Spleen (tissue), 11 donors: ENCODE measurements around the gene ZNF263. TPM values are rescaled to one million over a fixed set of nuclear protein-coding genes. Genes with fewer than 3 reads are reported as not detected.
"Not testable (repeated sequence)": the region's sequence is repeated elsewhere in the genome, so short reads cannot be mapped to it uniquely, and the experiment has no call there.

Source experiments
- DNase-seq: peaks from one replicate; pipeline ENCODE4 v3.0.0-alpha.2; 2020
- H3K27ac ChIP-seq, 8 donors: fragments of 200-600 bp; sonication (generic) in 7 of 8; 1 replicate in 4 of 8; 2 replicates in 4 of 8; pipeline versions ENCODE4 v1.5.0 to v1.8.0; 2016 to 2021; ENCODE audit warnings: inconsistent platforms in 4 of 8, mild to moderate bottlenecking in 4 of 8, moderate library complexity in 1 of 8
- H3K27me3 ChIP-seq, 7 donors: fragments of 200-600 bp; sonication (generic) in 6 of 7; replicated peaks in 1 of 7; 1 replicate in 4 of 7; 2 replicates in 3 of 7; pipeline versions ENCODE4 v1.5.0 to v1.8.0; 2016 to 2021; ENCODE audit warnings: inconsistent platforms in 3 of 7, mild to moderate bottlenecking in 1 of 7
- H3K36me3 ChIP-seq, 6 donors: fragments of 200-600 bp; sonication (generic) in 5 of 6; 1 replicate in 4 of 6; 2 replicates in 2 of 6; pipeline versions ENCODE4 v1.5.0 to v1.8.0; 2016 to 2021; ENCODE audit warnings: inconsistent platforms in 2 of 6
- H3K4me1 ChIP-seq, 6 donors: fragments of 200-600 bp; sonication (generic) in 5 of 6; 1 replicate in 3 of 6; 2 replicates in 3 of 6; pipeline versions ENCODE4 v1.5.0 to v1.8.0; 2016 to 2021; ENCODE audit warnings: inconsistent platforms in 3 of 6
- H3K4me3 ChIP-seq, 8 donors: fragments of 200-600 bp; sonication (generic) in 7 of 8; 1 replicate in 4 of 8; 2 replicates in 4 of 8; pipeline versions ENCODE4 v1.5.0 to v1.8.0; 2016 to 2021; ENCODE audit warnings: inconsistent platforms in 4 of 8, mild to moderate bottlenecking in 4 of 8, moderate library complexity in 2 of 8
- H3K9me3 ChIP-seq, 8 donors: fragments of 200-600 bp; sonication (generic) in 7 of 8; 1 replicate in 4 of 8; 2 replicates in 4 of 8; pipeline versions ENCODE4 v1.5.0 to v1.8.0; 2016 to 2021; ENCODE audit warnings: inconsistent platforms in 4 of 8
- POLR2A ChIP-seq, 3 donors: fragments of 450-650 bp; IDR thresholded peaks; one replicate each; pipeline ENCODE4 v1.5.1; 2017; ENCODE audit warnings: antibody characterized with exemption in 3 of 3, mild to moderate bottlenecking in 1 of 3
- POLR2AphosphoS5 ChIP-seq, 3 donors: sonication (generic); formaldehyde crosslinking; IDR thresholded peaks; one replicate each; pipeline ENCODE4 v1.5.1; 2017; ENCODE audit warnings: antibody characterized with exemption in 3 of 3
- WGBS, 5 donors: extraction: QIAGEN DNeasy Blood & Tissue Kit in 3 of 5; methylation state at CpG; one replicate each; pipeline versions ENCODE4 v1.1.5 to v1.1.7; 2013 to 2018; 5-methylcytosine and 5-hydroxymethylcytosine counted together
- intact Hi-C: fragments of 100-400 bp; cut with DNase I; formaldehyde crosslinking; loops from one replicate; pipeline ENCODE4 v1.15.0; 2023; ENCODE audit warnings: low total_unique reads
- polyA plus RNA-seq, 3 donors: library from polyadenylated mRNA; stranded (reverse); fragments of 200-250 nt; gene quantifications; one replicate each; pipeline ENCODE4 v1.2.1, GENCODE V29; 2013
- total RNA-seq, 7 donors: library from RNA; depleted of rRNA in 3 of 7; stranded (reverse); fragments of >200 nt in 3 of 7; fragmentation: NEBNext Ultra II Directional in 4 of 7; extraction: Animal tissue kit (Norgen Biotek cat#: 25700) in 4 of 7; gene quantifications; one replicate each; pipeline versions ENCODE4 v1.1.0 to v1.2.1, GENCODE V29; 2016 to 2021
- TF ChIP-seq, protein P1 (sequence below), 11 experiments: fragments of 200-600 bp in 7 of 11; fragments of 450-650 bp in 4 of 11; sonication (generic) in 4 of 11; IDR thresholded peaks in 8 of 11; conservative IDR thresholded peaks in 3 of 11; 1 replicate in 7 of 11; 2 replicates in 4 of 11; pipeline versions ENCODE4 v1.4.0 to v1.8.0; 2016 to 2021; ENCODE audit warnings: antibody characterized with exemption in 11 of 11, inconsistent platforms in 4 of 11, mild to moderate bottlenecking in 1 of 11
- donor health status: healthy with polysubstance abuse.
- donor health status: DM: no; HTN: no; CAD: no; lungs with moderate emphysema.
- donor health status: DM: no; HTN: no; CAD: no.
- donor health status: Bipolar disorder and iron deficiency.
- donor health status: healthy.
- donor health status: DM: no; HTN: no; CAD: no.
- donor health status: DM: yes; HTN: yes; CAD: no.

Gene ZNF263
- total and polyA plus RNA-seq, 10 donors, result 16.0 to 51.9 (median 36.5) TPM

- DNase-seq, result no peak
- peaks cover 21 to 63% (median 47%) of the 10 kb centered on the region in 6 donors for H3K4me1 ChIP-seq
- no peak for TF ChIP-seq POLR2A (IDR thresholded peaks at IDR 0.05)
- TF ChIP-seq, protein P1, sequence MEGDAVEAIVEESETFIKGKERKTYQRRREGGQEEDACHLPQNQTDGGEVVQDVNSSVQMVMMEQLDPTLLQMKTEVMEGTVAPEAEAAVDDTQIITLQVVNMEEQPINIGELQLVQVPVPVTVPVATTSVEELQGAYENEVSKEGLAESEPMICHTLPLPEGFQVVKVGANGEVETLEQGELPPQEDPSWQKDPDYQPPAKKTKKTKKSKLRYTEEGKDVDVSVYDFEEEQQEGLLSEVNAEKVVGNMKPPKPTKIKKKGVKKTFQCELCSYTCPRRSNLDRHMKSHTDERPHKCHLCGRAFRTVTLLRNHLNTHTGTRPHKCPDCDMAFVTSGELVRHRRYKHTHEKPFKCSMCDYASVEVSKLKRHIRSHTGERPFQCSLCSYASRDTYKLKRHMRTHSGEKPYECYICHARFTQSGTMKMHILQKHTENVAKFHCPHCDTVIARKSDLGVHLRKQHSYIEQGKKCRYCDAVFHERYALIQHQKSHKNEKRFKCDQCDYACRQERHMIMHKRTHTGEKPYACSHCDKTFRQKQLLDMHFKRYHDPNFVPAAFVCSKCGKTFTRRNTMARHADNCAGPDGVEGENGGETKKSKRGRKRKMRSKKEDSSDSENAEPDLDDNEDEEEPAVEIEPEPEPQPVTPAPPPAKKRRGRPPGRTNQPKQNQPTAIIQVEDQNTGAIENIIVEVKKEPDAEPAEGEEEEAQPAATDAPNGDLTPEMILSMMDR (IDR thresholded peaks at IDR 0.05 in 8 of 11, conservative IDR thresholded peaks at IDR 0.05 in 3 of 11), result peak in 10 of 11 experiments; percentile 6 to 72 (median 50)
- peaks cover 0 to 18% (median 0%) of the 10 kb centered on the region in 8 donors for H3K9me3 ChIP-seq
- H3K4me3 ChIP-seq, result no peak overlapping the region
- 60 to 70% (median 66%) methylated on average over 5 of the region's 5 CpGs for WGBS, 5 donors
- H3K27ac ChIP-seq, result peak overlapping the region in 5 of 8 donors; percentile 15 to 67 (median 50)
- H3K36me3 ChIP-seq, result peaks cover 0 to 51% (median 3%) of the 10 kb centered on the region in 6 donors
- intact Hi-C loops, result no loop called here
- no peaks in the 10 kb centered on the region for H3K27me3 ChIP-seq
These were observed 16.3 kb upstream of the ZNF263 start for GRCh38 chr16:3266873-3267537.

GRCh38 chr16:3268294-3268693, 15.0 kb upstream of the ZNF263 start:
- intact Hi-C loops, result no loop called here
- no peak for DNase-seq
- H3K27ac ChIP-seq, result peak overlapping the region in 6 of 8 donors; percentile 32 to 67 (median 54)

DNA sequence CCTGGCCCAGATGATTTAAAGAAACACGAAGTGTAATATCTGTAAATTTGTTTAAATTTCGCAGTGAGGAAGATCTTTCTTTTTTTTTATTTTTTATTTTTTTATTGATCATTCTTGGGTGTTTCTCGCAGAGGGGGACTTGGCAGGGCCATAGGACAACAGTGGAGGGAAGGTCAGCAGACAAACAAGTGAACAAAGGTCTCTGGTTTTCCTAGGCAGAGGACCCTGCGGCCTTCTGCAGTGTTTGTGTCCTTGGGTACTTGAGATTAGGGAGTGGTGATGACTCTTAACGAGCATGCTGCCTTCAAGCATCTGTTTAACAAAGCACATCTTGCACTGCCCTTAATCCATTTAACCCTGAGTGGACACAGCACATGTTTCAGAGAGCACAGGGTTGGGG, 12.6 kb upstream of the ZNF263 start:
- not testable (repeated sequence) for DNase-seq, H3K9me3 ChIP-seq, H3K27ac ChIP-seq, H3K27me3 ChIP-seq, H3K4me3 ChIP-seq
- 66 to 92% (median 77%) methylated on average over 4 to 5 of the region's 5 CpGs for WGBS, 5 donors
- Histone ChIP-seq H3K36me3 (peaks cover 0 to 42% (median 3%) of the 10 kb centered on the region in 6 donors), H3K4me1 (peaks cover 7 to 36% (median 27%) of the 10 kb centered on the region in 6 donors)
- intact Hi-C loops, result loop anchor here (10.0 kb wide), 1 partner anchor 194 kb away; no protein-coding TSS in a partner anchor

More at GRCh38 chr16:3268294-3268693, 15.0 kb upstream of the ZNF263 start:
- H3K36me3 ChIP-seq, result peaks cover 0 to 51% (median 3%) of the 10 kb centered on the region in 6 donors
- no peak overlapping the region for H3K4me3 ChIP-seq
- peak in 1 of 3 donors; percentile 63 for TF ChIP-seq POLR2AphosphoS5 (IDR thresholded peaks at IDR 0.05)
- TF ChIP-seq POLR2A (IDR thresholded peaks at IDR 0.05), result peak in 1 of 3 donors; percentile 5
- TF ChIP-seq, protein P1 (IDR thresholded peaks at IDR 0.05 in 8 of 11, conservative IDR thresholded peaks at IDR 0.05 in 3 of 11), result no peak
- no peaks in the 10 kb centered on the region for H3K27me3 ChIP-seq
- H3K9me3 ChIP-seq, result peaks cover 0 to 18% (median 0%) of the 10 kb centered on the region in 8 donors
- H3K4me1 ChIP-seq, result peaks cover 17 to 51% (median 38%) of the 10 kb centered on the region in 6 donors
- WGBS, 5 donors, result 76 to 100% (median 83%) methylated on average over 1 of the region's 1 CpG

DNA sequence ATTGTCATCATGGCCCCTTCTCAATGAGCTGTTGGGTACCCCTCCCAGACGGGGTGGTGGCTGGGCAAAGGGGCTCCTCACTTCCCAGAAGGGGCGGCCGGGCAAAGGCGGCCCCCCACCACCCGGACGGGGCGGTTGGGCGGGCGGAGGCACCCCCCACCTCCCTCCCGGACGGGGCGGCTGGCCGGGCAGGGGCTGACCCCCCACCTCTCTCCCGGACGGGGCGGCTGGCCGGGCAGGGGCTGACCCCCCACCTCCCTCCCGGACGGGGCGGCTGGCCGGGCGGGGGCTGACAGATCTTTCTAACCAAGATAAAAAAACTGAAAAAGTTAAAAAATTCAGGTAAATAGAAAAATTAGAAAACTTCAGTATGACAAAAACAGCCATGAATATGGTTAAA, 12.0 kb upstream of the ZNF263 start:
- WGBS, 5 donors, result 93 to 97% (median 96%) methylated on average over 18 to 22 of the region's 22 CpGs
- not testable (repeated sequence) for H3K27ac ChIP-seq, H3K9me3 ChIP-seq, H3K27me3 ChIP-seq, DNase-seq, H3K4me3 ChIP-seq
- H3K36me3 ChIP-seq, result peaks cover 0 to 37% (median 3%) of the 10 kb centered on the region in 6 donors
- intact Hi-C loops, result loop anchor here (10.0 kb wide), 1 partner anchor 194 kb away; no protein-coding TSS in a partner anchor
- H3K4me1 ChIP-seq, result peaks cover 5 to 30% (median 22%) of the 10 kb centered on the region in 6 donors

DNA sequence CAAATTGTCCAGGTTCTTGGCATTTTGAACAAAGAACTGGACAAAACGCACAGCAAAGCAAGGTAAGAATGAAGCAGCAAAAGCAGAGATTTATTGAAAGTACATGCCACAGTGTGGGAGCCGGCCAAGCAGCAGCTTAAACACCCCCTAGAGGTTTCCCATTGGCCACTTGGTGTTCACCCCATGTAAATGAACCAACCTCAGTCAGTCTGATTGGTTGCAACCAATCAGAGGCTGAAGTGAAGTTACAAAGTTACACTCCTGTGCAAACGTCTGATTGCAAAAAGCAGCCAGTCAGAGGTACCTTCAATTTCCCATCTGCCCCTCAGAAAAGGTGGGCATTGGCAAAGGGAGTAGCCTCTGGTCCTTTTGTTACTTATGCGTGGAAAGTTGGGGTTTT, 8.8 kb upstream of the ZNF263 start:
- no peaks in the 10 kb centered on the region for H3K27me3 ChIP-seq
- H3K36me3 ChIP-seq, result peaks cover 0 to 4% (median 0%) of the 10 kb centered on the region in 6 donors
- no peak overlapping the region for H3K4me3 ChIP-seq
- peaks cover 0 to under 1% (median 0%) of the 10 kb centered on the region in 6 donors for H3K4me1 ChIP-seq
- no peak for TF ChIP-seq POLR2A (IDR thresholded peaks at IDR 0.05)
- no peak for TF ChIP-seq POLR2AphosphoS5 (IDR thresholded peaks at IDR 0.05)
- TF ChIP-seq, protein P1 (IDR thresholded peaks at IDR 0.05 in 8 of 11, conservative IDR thresholded peaks at IDR 0.05 in 3 of 11), result no peak
- H3K27ac ChIP-seq, result no peak overlapping the region
- WGBS, 5 donors, result 65 to 71% (median 68%) methylated on average over 4 of the region's 4 CpGs
- DNase-seq, result no peak
- H3K9me3 ChIP-seq, result peaks cover 0 to 5% (median 0%) of the 10 kb centered on the region in 8 donors
- intact Hi-C loops, result loop anchor here (10.0 kb wide), 1 partner anchor 190 kb away; no protein-coding TSS in a partner anchor
